SK-N-SH (cell line): ENCODE results near the gene ARTN. TPM values are rescaled to one million over a fixed set of nuclear protein-coding genes. Genes with fewer than 3 reads are reported as not detected.
A peak's percentile ranks its signal among the peaks of the same experiment; 100 is the strongest.

ENCODE experiments used
- CTCF ChIA-PET: fragments of 300-600, 350-600 bp; formaldehyde crosslinking; extraction: SDS; loops from one replicate; lab custom pipeline; 2021; lab: Yijun Ruan, JAX
- POLR2A ChIA-PET: fragments of 350-600 bp; sonication (Branson Sonifier 250); formaldehyde crosslinking; extraction: SDS; loops from one replicate; lab custom pipeline; 2020; ENCODE audit warnings: antibody characterized with exemption, inconsistent platforms; lab: Yijun Ruan, JAX
- DNase-seq: peaks from one replicate; pipeline ENCODE4 v3.0.0; 2012
- H2AFZ ChIP-seq: fragments of 200-600 bp; sonication (generic); 2 replicates; pipeline ENCODE4 v1.8.1; 2016; ENCODE audit warnings: antibody characterized with exemption, mild to moderate bottlenecking, low read depth
- H3F3A ChIP-seq: fragments of 200-600 bp; sonication (generic); replicated peaks from 2 replicates; pipeline ENCODE3; 2016; ENCODE audit warnings: antibody characterized with exemption, mild to moderate bottlenecking; ENCODE audit not compliant: insufficient read depth
- H3K27ac ChIP-seq, 2 experiments: fragments of 200-500 bp in 1 of 2; fragments of 200-600 bp in 1 of 2; sonication (Bioruptor generic) in 1 of 2; sonication (generic), shearing (Covaris generic) in 1 of 2; 2 replicates each; pipeline versions ENCODE4 v1.5.1 to v1.6.1; 2014 to 2016; ENCODE audit warnings: low read depth in 2 of 2, inconsistent platforms in 1 of 2, low read length in 1 of 2, mild to moderate bottlenecking in 1 of 2, mixed read lengths in 1 of 2
- H3K27me3 ChIP-seq: fragments of 200-600 bp; sonication (generic), shearing (Covaris generic); 2 replicates; pipeline ENCODE4 v1.6.1; 2016; ENCODE audit warnings: mixed run types; ENCODE audit not compliant: insufficient read depth
- H3K36me3 ChIP-seq, 2 experiments: fragments of 200-500 bp in 1 of 2; fragments of 200-600 bp in 1 of 2; sonication (Bioruptor generic) in 1 of 2; sonication (generic) in 1 of 2; replicated peaks in 1 of 2; 2 replicates each; pipeline versions ENCODE3 to v1.5.1; 2014 to 2016; ENCODE audit warnings: low read length in 1 of 2, mild to moderate bottlenecking in 1 of 2; ENCODE audit not compliant: insufficient read depth in 2 of 2, control insufficient read depth in 1 of 2
- H3K4me1 ChIP-seq, 2 experiments: fragments of 200-500 bp in 1 of 2; fragments of 200-600 bp in 1 of 2; sonication (Bioruptor generic) in 1 of 2; sonication (generic), shearing (Covaris generic) in 1 of 2; 2 replicates each; pipeline versions ENCODE4 v1.5.1 to v1.6.1; 2014 to 2016; ENCODE audit warnings: low read depth in 1 of 2, low read length in 1 of 2, mixed run types in 1 of 2; ENCODE audit not compliant: insufficient read depth in 2 of 2, control insufficient read depth in 1 of 2
- H3K4me2 ChIP-seq: fragments of 200-600 bp; sonication (generic), shearing (Covaris generic); 2 replicates; pipeline ENCODE4 v1.6.1; 2017; ENCODE audit warnings: mixed run types
- H3K4me3 ChIP-seq, 2 experiments: fragments of 200-500 bp in 1 of 2; fragments of 200-600 bp in 1 of 2; sonication (Bioruptor generic) in 1 of 2; sonication (generic), shearing (Covaris generic) in 1 of 2; 2 replicates each; pipeline versions ENCODE4 v1.5.1 to v1.8.1; 2014 to 2016; ENCODE audit warnings: low read depth in 2 of 2, inconsistent platforms in 1 of 2, low read length in 1 of 2, mild to moderate bottlenecking in 1 of 2, mixed read lengths in 1 of 2, moderate library complexity in 1 of 2
- H3K79me2 ChIP-seq: fragments of 200-600 bp; sonication (generic); 2 replicates; pipeline ENCODE4 v1.8.1; 2017; ENCODE audit warnings: mild to moderate bottlenecking; ENCODE audit not compliant: insufficient read depth
- H3K9ac ChIP-seq: fragments of 200-600 bp; sonication (generic); 2 replicates; pipeline ENCODE4 v1.6.1; 2017; ENCODE audit warnings: mixed run types
- H3K9me2 ChIP-seq: fragments of 200-600 bp; sonication (generic); 2 replicates; pipeline ENCODE4 v1.6.1; 2017; ENCODE audit warnings: mixed run types
- H3K9me3 ChIP-seq: fragments of 200-600 bp; sonication (generic); 2 replicates; pipeline ENCODE4 v1.6.1; 2017; ENCODE audit warnings: mixed run types, mild to moderate bottlenecking, moderate library complexity
- H4K20me1 ChIP-seq: fragments of 200-600 bp; sonication (generic); 2 replicates; pipeline ENCODE4 v1.6.1; 2017; ENCODE audit warnings: mild to moderate bottlenecking, mixed run types; ENCODE audit not compliant: insufficient read depth
- MXI1 ChIP-seq: IDR thresholded peaks from 2 replicates; pipeline ENCODE4 v1.6.1; 2012; ENCODE audit warnings: mild to moderate bottlenecking, low read depth, low read length, improper control_type of control experiment
- NFIC ChIP-seq: IDR thresholded peaks from 2 replicates; pipeline ENCODE4 v1.4.0; 2012; ENCODE audit warnings: borderline replicate concordance
- RAD21 ChIP-seq: IDR thresholded peaks from 2 replicates; pipeline ENCODE4 v1.6.1; 2012; ENCODE audit warnings: mild to moderate bottlenecking, low read length
- SIN3A ChIP-seq: IDR thresholded peaks from 2 replicates; pipeline ENCODE4 v1.6.1; 2012; ENCODE audit warnings: low read depth, mild to moderate bottlenecking, low read length, moderate library complexity, borderline replicate concordance
- SMC3 ChIP-seq: IDR thresholded peaks from 2 replicates; pipeline ENCODE4 v1.6.1; 2012; ENCODE audit warnings: low read depth, low read length, improper control_type of control experiment
- YY1 ChIP-seq: IDR thresholded peaks from 2 replicates; pipeline ENCODE4 v1.4.0; 2012; ENCODE audit warnings: low read depth, mild to moderate bottlenecking
- WGBS: methylation state at CpG from one replicate; pipeline ENCODE4 v1.1.6; 2017; ENCODE audit warnings: low lambda C conversion rate; 5-methylcytosine and 5-hydroxymethylcytosine counted together
- polyA plus RNA-seq, 3 experiments: library from polyadenylated mRNA; depleted of rRNA; stranded (reverse); fragments of >200 nt; gene quantifications; 2 replicates each; pipeline ENCODE4 v1.2.3, GENCODE V29; 2012
- TF ChIP-seq, protein P1 (sequence below): IDR thresholded peaks from 2 replicates; pipeline ENCODE4 v1.6.1; 2012; ENCODE audit warnings: mild to moderate bottlenecking, low read depth, low read length, moderate library complexity
- TF ChIP-seq, protein P2 (sequence below): IDR thresholded peaks from 2 replicates; pipeline ENCODE4 v1.4.0; 2012; ENCODE audit warnings: low read depth
- TF ChIP-seq, protein P3 (sequence below): fragments of 150-350 bp; IDR thresholded peaks from 2 replicates; pipeline ENCODE4 v1.6.1; 2017; ENCODE audit warnings: antibody characterized with exemption, low read length, low read depth, borderline replicate concordance

ARTN gene
- polyA plus RNA-seq, 1 of the 3 experiments (the other 2 are of a cell fraction): 0.69 TPM

DNA sequence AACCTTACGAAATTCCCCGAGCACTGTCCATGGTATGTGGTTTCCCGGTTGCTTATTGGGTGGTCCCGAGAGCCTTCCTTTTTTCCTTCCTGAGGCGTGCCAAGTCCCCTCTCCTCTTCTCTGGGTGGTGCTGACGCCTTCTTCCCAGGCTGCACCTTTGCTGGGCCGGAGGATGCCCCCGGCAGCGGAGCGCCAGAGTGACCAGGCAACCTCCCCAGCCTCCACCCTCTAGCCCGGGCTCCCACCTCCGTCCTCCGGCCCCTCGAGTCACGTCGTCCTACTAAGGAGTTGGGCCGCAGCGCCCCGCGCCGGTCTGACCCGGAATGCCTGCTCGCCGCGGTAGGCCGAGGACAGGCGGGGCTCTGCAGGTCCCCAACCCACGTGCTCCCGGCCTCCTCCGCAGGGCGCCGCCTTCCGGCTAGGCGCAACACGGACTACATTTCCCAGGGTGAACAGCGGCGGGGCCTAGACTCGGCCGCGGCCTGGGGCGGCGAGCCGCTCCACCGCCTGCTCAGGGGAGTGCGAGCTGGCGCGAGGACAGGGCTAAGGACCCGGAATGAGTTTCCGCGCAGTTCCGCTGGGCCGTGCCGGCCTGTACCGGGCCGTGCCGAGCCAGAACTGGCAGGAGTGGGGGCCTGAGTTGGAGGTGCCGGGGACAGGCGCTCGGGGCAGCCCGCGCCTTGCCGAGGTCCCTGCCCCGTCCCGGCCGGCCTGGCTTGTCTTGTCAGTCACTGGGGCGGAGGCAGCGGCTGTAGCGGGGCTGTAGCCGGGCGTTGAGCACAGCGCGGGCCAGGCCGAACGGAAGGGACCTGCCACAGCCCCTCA, 12.8 kb downstream of the ARTN start, which contains the start of gene IPO13 (continued):
- TF ChIP-seq, protein P1, sequence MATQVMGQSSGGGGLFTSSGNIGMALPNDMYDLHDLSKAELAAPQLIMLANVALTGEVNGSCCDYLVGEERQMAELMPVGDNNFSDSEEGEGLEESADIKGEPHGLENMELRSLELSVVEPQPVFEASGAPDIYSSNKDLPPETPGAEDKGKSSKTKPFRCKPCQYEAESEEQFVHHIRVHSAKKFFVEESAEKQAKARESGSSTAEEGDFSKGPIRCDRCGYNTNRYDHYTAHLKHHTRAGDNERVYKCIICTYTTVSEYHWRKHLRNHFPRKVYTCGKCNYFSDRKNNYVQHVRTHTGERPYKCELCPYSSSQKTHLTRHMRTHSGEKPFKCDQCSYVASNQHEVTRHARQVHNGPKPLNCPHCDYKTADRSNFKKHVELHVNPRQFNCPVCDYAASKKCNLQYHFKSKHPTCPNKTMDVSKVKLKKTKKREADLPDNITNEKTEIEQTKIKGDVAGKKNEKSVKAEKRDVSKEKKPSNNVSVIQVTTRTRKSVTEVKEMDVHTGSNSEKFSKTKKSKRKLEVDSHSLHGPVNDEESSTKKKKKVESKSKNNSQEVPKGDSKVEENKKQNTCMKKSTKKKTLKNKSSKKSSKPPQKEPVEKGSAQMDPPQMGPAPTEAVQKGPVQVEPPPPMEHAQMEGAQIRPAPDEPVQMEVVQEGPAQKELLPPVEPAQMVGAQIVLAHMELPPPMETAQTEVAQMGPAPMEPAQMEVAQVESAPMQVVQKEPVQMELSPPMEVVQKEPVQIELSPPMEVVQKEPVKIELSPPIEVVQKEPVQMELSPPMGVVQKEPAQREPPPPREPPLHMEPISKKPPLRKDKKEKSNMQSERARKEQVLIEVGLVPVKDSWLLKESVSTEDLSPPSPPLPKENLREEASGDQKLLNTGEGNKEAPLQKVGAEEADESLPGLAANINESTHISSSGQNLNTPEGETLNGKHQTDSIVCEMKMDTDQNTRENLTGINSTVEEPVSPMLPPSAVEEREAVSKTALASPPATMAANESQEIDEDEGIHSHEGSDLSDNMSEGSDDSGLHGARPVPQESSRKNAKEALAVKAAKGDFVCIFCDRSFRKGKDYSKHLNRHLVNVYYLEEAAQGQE: peak; percentile 97
- TF ChIP-seq NFIC: peak; percentile 7; the same call in 1 of the 2 replicates
- TF ChIP-seq, protein P2, sequence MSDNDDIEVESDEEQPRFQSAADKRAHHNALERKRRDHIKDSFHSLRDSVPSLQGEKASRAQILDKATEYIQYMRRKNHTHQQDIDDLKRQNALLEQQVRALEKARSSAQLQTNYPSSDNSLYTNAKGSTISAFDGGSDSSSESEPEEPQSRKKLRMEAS: peak; percentile 99
- 0 out of 2 replicates have a peak, but pooled peaks have one; percentile 8 for TF ChIP-seq YY1
- peak; percentile 59 for TF ChIP-seq RAD21
- TF ChIP-seq SIN3A: peak; percentile 14; the same call in 1 of the 2 replicates
- TF ChIP-seq SMC3: peak; percentile 47
- TF ChIP-seq, all 33 proteins: peak for 17

DNA sequence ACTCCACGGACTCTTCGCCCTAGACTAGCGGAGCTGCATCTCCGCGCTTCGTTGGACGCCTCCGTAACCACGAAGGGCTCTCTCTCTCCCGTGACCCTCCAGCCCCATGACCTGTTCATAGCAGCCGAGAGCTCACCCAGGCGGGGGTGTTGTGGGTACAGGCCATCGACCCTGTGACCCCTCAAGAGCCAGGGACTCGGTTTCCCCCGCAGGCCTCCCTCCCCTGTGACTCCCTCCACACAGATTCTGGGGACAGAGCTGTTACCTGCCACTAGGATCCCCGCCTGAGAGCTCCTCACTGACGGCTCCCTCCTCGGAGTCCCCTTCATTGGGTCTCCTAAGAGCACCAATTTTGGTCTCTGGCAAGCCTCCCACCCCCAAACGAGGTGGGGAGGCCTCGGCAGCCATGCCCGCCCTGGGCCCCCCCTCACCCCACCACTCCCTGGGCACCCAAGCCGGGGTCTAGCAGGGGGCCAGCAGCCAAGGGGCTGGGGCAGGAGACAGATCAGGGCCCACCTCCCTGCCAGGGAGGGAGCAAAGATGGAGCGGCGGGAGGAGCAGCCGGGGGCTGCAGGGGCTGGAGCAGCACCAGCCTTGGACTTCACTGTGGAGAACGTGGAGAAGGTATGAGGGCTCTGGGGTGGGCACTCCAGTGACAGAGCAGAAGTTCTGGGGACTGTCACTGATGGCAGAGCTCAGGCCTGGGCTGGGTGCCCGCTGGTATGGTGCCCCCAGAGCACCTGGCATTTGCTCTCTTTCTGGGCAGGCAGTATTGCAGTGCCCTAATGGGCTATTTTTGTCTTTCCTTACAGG, 13.7 kb downstream of the ARTN start:
- 1% methylated on average over 9 of the region's 27 CpGs for WGBS
- POLR2A ChIA-PET: interaction anchor here (0.6 to 1.2 kb wide), 5 partner anchors 8 to 34 kb away, joined by 3 to 6 read pairs (median 4); no protein-coding TSS in a partner anchor
- DNase-seq: no peak
- peak overlapping the region; percentile 79 to 93 for H3K4me3 ChIP-seq
- no peaks in the 10 kb centered on the region for H3K9me3 ChIP-seq
- no peaks in the 10 kb centered on the region for H3K9me2 ChIP-seq
- CTCF ChIA-PET: interaction anchor here (0.8 to 9.4 kb wide), 19 partner anchors 8 to 418 kb away, joined by 3 to 105 read pairs (median 4); partner anchors contain the start of genes ARTN and ATP6V0B
- peak overlapping the region; percentile 78 for H2AFZ ChIP-seq
- peaks cover 13% of the 10 kb centered on the region; the same call in 1 of the 2 replicates for H3K79me2 ChIP-seq
- peaks cover 0 to 17% of the 10 kb centered on the region in 2 experiments for H3K36me3 ChIP-seq
- no peaks in the 10 kb centered on the region for H3F3A ChIP-seq
- peaks cover 6% of the 10 kb centered on the region; the same call in 1 of the 2 replicates for H4K20me1 ChIP-seq
- peak overlapping the region; percentile 90 for H3K9ac ChIP-seq
- H3K4me2 ChIP-seq: peak overlapping the region; percentile 98
- no peaks in the 10 kb centered on the region for H3K27me3 ChIP-seq
- H3K4me1 ChIP-seq: peaks cover 12 to 24% of the 10 kb centered on the region in 2 experiments
- no peak for TF ChIP-seq MXI1
- TF ChIP-seq, protein P3, sequence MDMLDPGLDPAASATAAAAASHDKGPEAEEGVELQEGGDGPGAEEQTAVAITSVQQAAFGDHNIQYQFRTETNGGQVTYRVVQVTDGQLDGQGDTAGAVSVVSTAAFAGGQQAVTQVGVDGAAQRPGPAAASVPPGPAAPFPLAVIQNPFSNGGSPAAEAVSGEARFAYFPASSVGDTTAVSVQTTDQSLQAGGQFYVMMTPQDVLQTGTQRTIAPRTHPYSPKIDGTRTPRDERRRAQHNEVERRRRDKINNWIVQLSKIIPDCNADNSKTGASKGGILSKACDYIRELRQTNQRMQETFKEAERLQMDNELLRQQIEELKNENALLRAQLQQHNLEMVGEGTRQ: no peak
- peak overlapping the region; percentile 82 to 97; a peak in 3 of 4 replicates for H3K27ac ChIP-seq
